ENCODE results near the gene IPO13.

The IPO13 gene

GRCh38 chr1:43990271-43991199 lies 43.8 kb downstream of the IPO13 start:
- Histone ChIP-seq H2AFZ (ENCODE audit: low read depth, low read length) (peak overlapping the region; percentile 94), H3K4me1 (ENCODE audit: insufficient read depth, low read length) (peaks cover 20% of the 10 kb centered on the region), H3K79me2 (ENCODE audit: insufficient read depth, low read length) (no peaks in the 10 kb centered on the region), H3K9me3 (ENCODE audit: insufficient read depth, low read length, severe bottlenecking) (no peaks in the 10 kb centered on the region), H3K9ac (ENCODE audit: low read depth, low read length) (peak overlapping the region; percentile 58), H3K36me3 (ENCODE audit: insufficient read depth, low read length) (no peaks in the 10 kb centered on the region), H3K4me2 (ENCODE audit: insufficient read depth, low read length) (peak overlapping the region; percentile 91), H3K4me3 (ENCODE audit: low read depth in 1 of 2, low read length in 2 of 2) (peak overlapping the region in 1 of 2 experiments; percentile 69; a peak in 3 of 4 replicates), H4K20me1 (ENCODE audit: insufficient read depth, low read length) (0 out of 2 replicates have a peak, but pooled peaks cover 7% of the 10 kb centered on the region), H3K27ac (ENCODE audit: low read length) (no peak overlapping the region), H3K27me3 (ENCODE audit: insufficient read depth, low read length, poor library complexity) (peaks cover 13% of the 10 kb centered on the region)
- peak; percentile 2; the same call in 1 of the 3 replicates for ATAC-seq (ENCODE audit: insufficient read depth, low read depth)
- TF ChIP-seq EZH2 (IDR thresholded peaks at IDR 0.05; ENCODE audit: borderline replicate concordance, low read depth, low read length, severe bottlenecking) (peak; percentile 41), CTCF (IDR thresholded peaks at IDR 0.05; ENCODE audit: borderline replicate concordance, extremely low read depth, low read length, poor library complexity, severe bottlenecking) (peak; percentile 19)
- DNase-seq: peak; percentile 11

- ATAC-seq (ENCODE audit: insufficient read depth, low read depth) (no peak), DNase-seq (no peak)
- Histone ChIP-seq H3K27me3 (ENCODE audit: insufficient read depth, low read length, poor library complexity) (peaks cover 13% of the 10 kb centered on the region), H3K4me2 (ENCODE audit: insufficient read depth, low read length) (peak overlapping the region; percentile 91), H3K4me3 (ENCODE audit: low read depth in 1 of 2, low read length in 2 of 2) (peak overlapping the region; percentile 52 to 69; a peak in 3 of 4 replicates), H2AFZ (ENCODE audit: low read depth, low read length) (peak overlapping the region; percentile 94), H3K79me2 (ENCODE audit: insufficient read depth, low read length) (no peaks in the 10 kb centered on the region), H3K27ac (ENCODE audit: low read length) (no peak overlapping the region), H3K4me1 (ENCODE audit: insufficient read depth, low read length) (peaks cover 20% of the 10 kb centered on the region), H3K9ac (ENCODE audit: low read depth, low read length) (peak overlapping the region; percentile 58), H3K36me3 (ENCODE audit: insufficient read depth, low read length) (no peaks in the 10 kb centered on the region), H4K20me1 (ENCODE audit: insufficient read depth, low read length) (0 out of 2 replicates have a peak, but pooled peaks cover 7% of the 10 kb centered on the region), H3K9me3 (ENCODE audit: insufficient read depth, low read length, severe bottlenecking) (no peaks in the 10 kb centered on the region)
- TF ChIP-seq CTCF (IDR thresholded peaks at IDR 0.05; ENCODE audit: borderline replicate concordance, extremely low read depth, low read length, poor library complexity, severe bottlenecking) (no peak), EZH2 (IDR thresholded peaks at IDR 0.05; ENCODE audit: borderline replicate concordance, low read depth, low read length, severe bottlenecking) (no peak)
Observed at GRCh38 chr1:43991200-43991475, 44.4 kb downstream of the IPO13 start.

- Histone ChIP-seq H3K27ac (ENCODE audit: low read length) (no peak within 1 kb of the TSS), H3K4me2 (ENCODE audit: insufficient read depth, low read length) (peak within 1 kb of the TSS; percentile 91), H3K79me2 (ENCODE audit: insufficient read depth, low read length) (no peaks in the 10 kb centered on the region), H3K4me1 (ENCODE audit: insufficient read depth, low read length) (peaks cover 20% of the 10 kb centered on the region), H3K27me3 (ENCODE audit: insufficient read depth, low read length, poor library complexity) (peaks cover 12% of the 10 kb centered on the region), H3K4me3 (ENCODE audit: low read depth in 1 of 2, low read length in 2 of 2) (peak within 1 kb of the TSS; percentile 52 to 69; a peak in 3 of 4 replicates), H3K36me3 (ENCODE audit: insufficient read depth, low read length) (no peaks in the 10 kb centered on the region), H4K20me1 (ENCODE audit: insufficient read depth, low read length) (0 out of 2 replicates have a peak, but pooled peaks cover 7% of the 10 kb centered on the region), H3K9ac (ENCODE audit: low read depth, low read length) (peak within 1 kb of the TSS; percentile 58), H2AFZ (ENCODE audit: low read depth, low read length) (peak within 1 kb of the TSS; percentile 94), H3K9me3 (ENCODE audit: insufficient read depth, low read length, severe bottlenecking) (no peaks in the 10 kb centered on the region)
- ATAC-seq (ENCODE audit: insufficient read depth, low read depth) (peak; percentile 78), DNase-seq (peak; percentile 62)
- TF ChIP-seq CTCF (IDR thresholded peaks at IDR 0.05; ENCODE audit: borderline replicate concordance, extremely low read depth, low read length, poor library complexity, severe bottlenecking) (no peak), EZH2 (IDR thresholded peaks at IDR 0.05; ENCODE audit: borderline replicate concordance, low read depth, low read length, severe bottlenecking) (no peak)
Observed at GRCh38 chr1:43991476-43992231, 44.9 kb downstream of the IPO13 start, which contains the start of gene CCDC24. Gene CCDC24, plus strand, starts transcription at chr1:43991599. Its CDS starts 280 bp downstream, at chr1:43991879.
